HepG2 (cell line): Measurements from ENCODE around the gene RPS19BP1. TPM values are rescaled to one million over a fixed set of nuclear protein-coding genes. Genes with fewer than 3 reads are reported as not detected.

Source experiments
- ATM ChIP-seq: fragments of 450-650 bp; IDR thresholded peaks from 2 replicates; pipeline ENCODE4 v1.7.1; 2017; ENCODE audit warnings: mild to moderate bottlenecking, borderline replicate concordance
- BCL6 ChIP-seq: IDR thresholded peaks from 2 replicates; pipeline ENCODE4 v1.6.1; 2016; ENCODE audit warnings: missing genetic modification reagents, missing compliant biosample characterization
- GABPA ChIP-seq, 2 experiments: IDR thresholded peaks; 2 replicates each; pipeline ENCODE4 v1.6.1; 2011 to 2016; ENCODE audit warnings: low read depth in 2 of 2, low read length in 1 of 2, missing biosample characterization in 1 of 2, missing genetic modification characterization in 1 of 2
- HMG20A ChIP-seq: IDR thresholded peaks from 2 replicates; pipeline ENCODE4 v1.6.1; 2016; ENCODE audit warnings: borderline replicate concordance
- MED1 ChIP-seq: sonication (generic); formaldehyde crosslinking; IDR thresholded peaks from 2 replicates; pipeline ENCODE4 v1.4.0; 2020; ENCODE audit warnings: missing genetic modification reagents
- MED8 ChIP-seq: sonication (generic); formaldehyde crosslinking; IDR thresholded peaks from 2 replicates; pipeline ENCODE4 v1.8.1; 2023; ENCODE audit warnings: mild to moderate bottlenecking, missing genetic modification reagents; ENCODE audit not compliant: insufficient replicate concordance
- NR2F6 ChIP-seq, 2 experiments: IDR thresholded peaks; 2 replicates each; pipeline ENCODE4 v1.6.1; 2016; ENCODE audit warnings: antibody characterized with exemption in 1 of 2, mild to moderate bottlenecking in 1 of 2
- REL ChIP-seq: sonication (generic); formaldehyde crosslinking; conservative IDR thresholded peaks from 2 replicates; pipeline ENCODE4 v1.8.0; 2022; ENCODE audit warnings: mild to moderate bottlenecking, missing genetic modification reagents, moderate library complexity
- SKI ChIP-seq: fragments of 450-650 bp; IDR thresholded peaks from one replicate; pipeline ENCODE4 v1.6.1; 2018; ENCODE audit warnings: mild to moderate bottlenecking; ENCODE audit not compliant: partially characterized antibody
- SMARCE1 ChIP-seq: fragments of 450-650 bp; IDR thresholded peaks from 2 replicates; pipeline ENCODE4 v1.6.1; 2017; ENCODE audit warnings: borderline replicate concordance
- TCF12 ChIP-seq, 2 experiments: fragments of 450-650 bp in 1 of 2; sonication (generic) in 1 of 2; formaldehyde crosslinking in 1 of 2; IDR thresholded peaks; 2 replicates each; pipeline versions ENCODE4 v1.6.1 to v1.8.0; 2017 to 2022; ENCODE audit warnings: antibody characterized with exemption in 1 of 2, mild to moderate bottlenecking in 1 of 2, missing genetic modification reagents in 1 of 2, moderate library complexity in 1 of 2
- THYN1 ChIP-seq: sonication (generic); formaldehyde crosslinking; IDR thresholded peaks from 2 replicates; pipeline ENCODE4 v1.8.1; 2023; ENCODE audit warnings: low read depth, mild to moderate bottlenecking, moderate library complexity, missing genetic modification reagents, borderline replicate concordance
- TMF1 ChIP-seq: sonication (generic); formaldehyde crosslinking; IDR thresholded peaks from 2 replicates; pipeline ENCODE4 v1.8.1; 2022; ENCODE audit warnings: low read depth, missing genetic modification reagents
- U2AF2 ChIP-seq: fragments of 200-400 bp; formaldehyde crosslinking; IDR thresholded peaks from 2 replicates; pipeline ENCODE4 v1.6.1; 2017; ENCODE audit warnings: low read depth, mild to moderate bottlenecking, low read length
- YEATS4 ChIP-seq: sonication (generic); formaldehyde crosslinking; IDR thresholded peaks from 2 replicates; pipeline ENCODE4 v1.4.0; 2020; ENCODE audit warnings: missing genetic modification reagents, borderline replicate concordance
- YY1 ChIP-seq: IDR thresholded peaks from 2 replicates; pipeline ENCODE4 v1.6.1; 2011; ENCODE audit warnings: low read length, low read depth, moderate library complexity, mild to moderate bottlenecking; ENCODE audit not compliant: insufficient read depth, insufficient replicate concordance
- ZBTB38 ChIP-seq: sonication (generic); formaldehyde crosslinking; IDR thresholded peaks from 2 replicates; pipeline ENCODE4 v1.5.1; 2020; ENCODE audit warnings: mild to moderate bottlenecking, missing genetic modification reagents
- ZNF205 ChIP-seq: IDR thresholded peaks from 2 replicates; pipeline ENCODE4 v1.6.1; 2018; ENCODE audit warnings: missing biosample characterization, missing genetic modification reagents
- ZNF234 ChIP-seq: sonication (generic); formaldehyde crosslinking; conservative IDR thresholded peaks from 2 replicates; pipeline ENCODE4 v1.5.1; 2020; ENCODE audit warnings: mild to moderate bottlenecking, missing genetic modification reagents
- ZNF432 ChIP-seq: sonication (generic); formaldehyde crosslinking; IDR thresholded peaks from 2 replicates; pipeline ENCODE4 v1.5.0; 2020; ENCODE audit warnings: missing genetic modification reagents, mild to moderate bottlenecking, borderline replicate concordance
- ZNF577 ChIP-seq: sonication (generic); formaldehyde crosslinking; IDR thresholded peaks from 2 replicates; pipeline ENCODE4 v1.4.0; 2020; ENCODE audit warnings: mild to moderate bottlenecking, low read depth, missing genetic modification reagents, borderline replicate concordance
- ZNF749 ChIP-seq: sonication (generic); formaldehyde crosslinking; IDR thresholded peaks from 2 replicates; pipeline ENCODE4 v1.8.0; 2022; ENCODE audit warnings: mild to moderate bottlenecking, missing genetic modification reagents, moderate library complexity, borderline replicate concordance
- ZNF772 ChIP-seq: sonication (generic); formaldehyde crosslinking; IDR thresholded peaks from 2 replicates; pipeline ENCODE4 v1.5.0; 2020; ENCODE audit warnings: mild to moderate bottlenecking, missing genetic modification reagents
- ZNF839 ChIP-seq: sonication (generic); formaldehyde crosslinking; IDR thresholded peaks from 2 replicates; pipeline ENCODE4 v1.4.0; 2020; ENCODE audit warnings: missing genetic modification reagents, mild to moderate bottlenecking, borderline replicate concordance
- ZSCAN20 ChIP-seq: sonication (generic); formaldehyde crosslinking; IDR thresholded peaks from 2 replicates; pipeline ENCODE4 v1.4.0; 2020; ENCODE audit warnings: missing genetic modification reagents, mild to moderate bottlenecking, borderline replicate concordance
- polyA plus RNA-seq, 8 experiments: library from polyadenylated mRNA; depleted of rRNA in 3 of 8; stranded (reverse) in 7 of 8; unstranded in 1 of 8; fragments of >200 nt; fragmentation: Illumina TruSeq in 4 of 8; extraction: Trizol in 4 of 8; gene quantifications; 2 replicates each; pipeline versions ENCODE4 v1.2.1 to v1.2.3, GENCODE V29; 2011 to 2016; ENCODE audit warnings: low read depth in 4 of 8, missing spikeins in 1 of 8, mixed read lengths in 1 of 8; ENCODE audit not compliant: insufficient read depth in 1 of 8
- total RNA-seq, 5 experiments: library from RNA; depleted of rRNA; stranded (reverse); fragments of >200 nt; fragmentation: Illumina TruSeq; extraction: Trizol; gene quantifications; 2 replicates each; pipeline ENCODE4 v1.2.3, GENCODE V29; 2016; ENCODE audit warnings: low read depth in 1 of 5
- TF ChIP-seq, protein P1 (sequence below): sonication (generic); formaldehyde crosslinking; IDR thresholded peaks from 2 replicates; pipeline ENCODE4 v1.8.0; 2022; ENCODE audit warnings: mild to moderate bottlenecking, missing genetic modification reagents
- TF ChIP-seq, protein P2 (sequence below): sonication (generic); formaldehyde crosslinking; IDR thresholded peaks from 2 replicates; pipeline ENCODE4 v1.9.0; 2021; ENCODE audit warnings: missing genetic modification reagents, mild to moderate bottlenecking, borderline replicate concordance
- TF ChIP-seq, protein P3 (sequence below): sonication (generic); formaldehyde crosslinking; IDR thresholded peaks from 2 replicates; pipeline ENCODE4 v1.4.0; 2020; ENCODE audit warnings: mild to moderate bottlenecking, missing genetic modification reagents

The RPS19BP1 gene
- total and polyA plus RNA-seq, 2 of the 13 experiments (the other 11 are each of a cell fraction or from before 2014, with no cell fraction given): 44.3 to 81.3 TPM

DNA sequence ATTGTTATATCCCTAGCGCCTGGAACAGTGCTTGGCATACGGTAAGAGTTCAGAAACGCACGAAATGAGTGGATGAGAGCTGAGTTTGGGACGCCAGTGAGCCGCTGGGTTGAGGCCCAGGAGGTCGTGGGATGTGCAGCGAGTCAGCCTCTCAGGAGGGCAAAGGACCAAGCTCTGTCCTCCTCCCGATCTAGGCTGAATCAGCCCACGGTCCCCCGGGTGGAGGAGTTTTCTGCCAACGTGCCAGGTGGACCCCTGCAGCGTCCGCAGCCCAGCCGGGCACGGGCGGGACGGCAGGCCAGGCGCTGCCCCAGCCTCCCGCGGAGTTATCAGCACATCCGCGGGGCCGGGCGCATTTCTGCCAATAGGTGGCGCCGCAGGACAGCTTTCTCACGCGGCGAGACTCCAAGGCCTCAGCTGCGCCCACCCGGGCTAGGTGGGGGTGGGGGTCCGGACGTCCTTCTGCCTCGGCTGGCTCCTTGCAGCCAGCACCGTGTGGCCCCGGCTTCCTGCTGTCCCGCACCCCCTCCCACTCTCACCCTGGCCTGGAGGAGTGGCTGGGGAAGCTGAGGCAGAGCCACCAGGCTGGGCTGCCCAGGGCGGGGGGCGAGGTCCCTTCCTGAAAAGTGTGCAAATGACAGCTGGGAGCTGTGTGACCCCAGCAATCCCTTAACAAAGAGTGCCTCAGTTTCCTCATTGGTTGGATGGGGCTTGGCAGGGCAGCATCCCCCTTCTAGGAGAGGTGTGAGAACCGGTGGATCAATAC is 2.2 kb upstream of the RPS19BP1 start (continued):
- TF ChIP-seq, protein P1, sequence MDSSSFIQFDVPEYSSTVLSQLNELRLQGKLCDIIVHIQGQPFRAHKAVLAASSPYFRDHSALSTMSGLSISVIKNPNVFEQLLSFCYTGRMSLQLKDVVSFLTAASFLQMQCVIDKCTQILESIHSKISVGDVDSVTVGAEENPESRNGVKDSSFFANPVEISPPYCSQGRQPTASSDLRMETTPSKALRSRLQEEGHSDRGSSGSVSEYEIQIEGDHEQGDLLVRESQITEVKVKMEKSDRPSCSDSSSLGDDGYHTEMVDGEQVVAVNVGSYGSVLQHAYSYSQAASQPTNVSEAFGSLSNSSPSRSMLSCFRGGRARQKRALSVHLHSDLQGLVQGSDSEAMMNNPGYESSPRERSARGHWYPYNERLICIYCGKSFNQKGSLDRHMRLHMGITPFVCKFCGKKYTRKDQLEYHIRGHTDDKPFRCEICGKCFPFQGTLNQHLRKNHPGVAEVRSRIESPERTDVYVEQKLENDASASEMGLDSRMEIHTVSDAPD: no peak
- TF ChIP-seq NR2F6 (IDR thresholded peaks at IDR 0.05): no peak
- 0 out of 2 replicates have a peak, but pooled peaks have one; percentile 25 for TF ChIP-seq NR2F6 (CRISPR knock-in tag; IDR thresholded peaks at IDR 0.05)
- TF ChIP-seq ZSCAN20: no peak
- peak; percentile 42 for TF ChIP-seq YY1
- TF ChIP-seq ZNF432 (CRISPR knock-in tag): no peak
- TF ChIP-seq MED8 (CRISPR knock-in tag): no peak
- 0 out of 2 replicates have a peak, but pooled peaks have one; percentile 36 for TF ChIP-seq BCL6 (CRISPR knock-in tag)
- TF ChIP-seq ZNF577 (CRISPR knock-in tag): no peak
- TF ChIP-seq TCF12 (IDR thresholded peaks at IDR 0.05): no peak
- TF ChIP-seq TCF12 (CRISPR knock-in tag; IDR thresholded peaks at IDR 0.05): no peak
- TF ChIP-seq, protein P2, sequence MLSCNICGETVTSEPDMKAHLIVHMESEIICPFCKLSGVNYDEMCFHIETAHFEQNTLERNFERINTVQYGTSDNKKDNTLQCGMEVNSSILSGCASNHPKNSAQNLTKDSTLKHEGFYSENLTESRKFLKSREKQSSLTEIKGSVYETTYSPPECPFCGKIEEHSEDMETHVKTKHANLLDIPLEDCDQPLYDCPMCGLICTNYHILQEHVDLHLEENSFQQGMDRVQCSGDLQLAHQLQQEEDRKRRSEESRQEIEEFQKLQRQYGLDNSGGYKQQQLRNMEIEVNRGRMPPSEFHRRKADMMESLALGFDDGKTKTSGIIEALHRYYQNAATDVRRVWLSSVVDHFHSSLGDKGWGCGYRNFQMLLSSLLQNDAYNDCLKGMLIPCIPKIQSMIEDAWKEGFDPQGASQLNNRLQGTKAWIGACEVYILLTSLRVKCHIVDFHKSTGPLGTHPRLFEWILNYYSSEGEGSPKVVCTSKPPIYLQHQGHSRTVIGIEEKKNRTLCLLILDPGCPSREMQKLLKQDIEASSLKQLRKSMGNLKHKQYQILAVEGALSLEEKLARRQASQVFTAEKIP (CRISPR knock-in tag): no peak
- TF ChIP-seq SKI: no peak
- TF ChIP-seq, protein P3, sequence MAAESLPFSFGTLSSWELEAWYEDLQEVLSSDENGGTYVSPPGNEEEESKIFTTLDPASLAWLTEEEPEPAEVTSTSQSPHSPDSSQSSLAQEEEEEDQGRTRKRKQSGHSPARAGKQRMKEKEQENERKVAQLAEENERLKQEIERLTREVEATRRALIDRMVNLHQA (CRISPR knock-in tag): no peak
- TF ChIP-seq THYN1: no peak
- TF ChIP-seq ZNF749 (CRISPR knock-in tag): no peak
- no peak for TF ChIP-seq TMF1 (CRISPR knock-in tag)
- no peak for TF ChIP-seq U2AF2
- TF ChIP-seq ZBTB38 (CRISPR knock-in tag): 0 out of 2 replicates have a peak, but pooled peaks have one; percentile 43
- TF ChIP-seq HMG20A (CRISPR knock-in tag): no peak
- TF ChIP-seq YEATS4: no peak
- TF ChIP-seq ZNF839 (CRISPR knock-in tag): no peak
- TF ChIP-seq REL (CRISPR knock-in tag): no peak
- no peak for TF ChIP-seq ATM
- TF ChIP-seq ZNF772 (CRISPR knock-in tag): no peak
- TF ChIP-seq ZNF234 (CRISPR knock-in tag): no peak
- TF ChIP-seq ZNF205 (CRISPR knock-in tag): no peak
- no peak for TF ChIP-seq GABPA (IDR thresholded peaks at IDR 0.05; ENCODE audit: low read depth, low read length)
- TF ChIP-seq GABPA (CRISPR knock-in tag; IDR thresholded peaks at IDR 0.05; ENCODE audit: low read depth): no peak
- TF ChIP-seq MED1 (CRISPR knock-in tag): no peak
- TF ChIP-seq SMARCE1: no peak
